Stimulated activated memory B cell treated with anti-CD40 and anti-IgM and Interleukin-4, amounts not matched to agents 10 μg/mL and 1 μg/mL and 100 μg/mL, for 72 hours (primary cell): ENCODE measurements around the gene CLCN7.
A peak's percentile ranks its signal among the peaks of the same experiment; 100 is the strongest.
"Not testable (repeated sequence)": the region's sequence is repeated elsewhere in the genome, so short reads cannot be mapped to it uniquely, and the experiment has no call there.

ENCODE experiments used
- ATAC-seq: fragments of 150-1000 bp; cut with Tn5 transposase; 2 replicates; pipeline ENCODE4 v1.10.0; 2021
- H3K27ac Mint-ChIP-seq: one replicate; pipeline ENCODE4 v1.8.0; 2022; ENCODE audit warnings: mild to moderate bottlenecking, mixed read lengths
- H3K27me3 Mint-ChIP-seq: one replicate; pipeline ENCODE4 v1.8.0; 2022; ENCODE audit warnings: mixed read lengths
- H3K36me3 Mint-ChIP-seq: one replicate; pipeline ENCODE4 v1.8.0; 2022; ENCODE audit warnings: mixed read lengths
- H3K4me1 Mint-ChIP-seq: one replicate; pipeline ENCODE4 v1.8.0; 2022; ENCODE audit warnings: mixed read lengths
- H3K4me3 Mint-ChIP-seq: one replicate; pipeline ENCODE4 v1.8.0; 2022; ENCODE audit warnings: mild to moderate bottlenecking, moderate library complexity, mixed read lengths
- H3K9me3 Mint-ChIP-seq: one replicate; pipeline ENCODE4 v1.8.0; 2022; ENCODE audit warnings: mixed read lengths

The CLCN7 gene

GRCh38 chr16:1450841-1451240, 24.0 kb downstream of the CLCN7 start:
- H3K27me3 Mint-ChIP-seq = no peaks in the 10 kb centered on the region
- H3K27ac Mint-ChIP-seq = no peak overlapping the region
- peaks cover 51% of the 10 kb centered on the region for H3K36me3 Mint-ChIP-seq
- no peaks in the 10 kb centered on the region for H3K9me3 Mint-ChIP-seq
- ATAC-seq = no peak
- no peak overlapping the region for H3K4me3 Mint-ChIP-seq
- peaks cover 5% of the 10 kb centered on the region for H3K4me1 Mint-ChIP-seq

GRCh38 chr16:1450218-1450617, 24.6 kb downstream of the CLCN7 start:
- Mint-ChIP-seq H3K36me3 (peaks cover 50% of the 10 kb centered on the region), H3K27me3 (no peaks in the 10 kb centered on the region), H3K4me3 (no peak overlapping the region), H3K4me1 (peaks cover 10% of the 10 kb centered on the region), H3K27ac (no peak overlapping the region), H3K9me3 (no peaks in the 10 kb centered on the region)
- no peak for ATAC-seq

GRCh38 chr16:1449201-1449788, 25.5 kb downstream of the CLCN7 start:
- peaks cover 19% of the 10 kb centered on the region for H3K4me1 Mint-ChIP-seq

GRCh38 chr16:1448536-1449116, 26.2 kb downstream of the CLCN7 start:
- peaks cover 21% of the 10 kb centered on the region for H3K4me1 Mint-ChIP-seq
- H3K9me3 Mint-ChIP-seq = no peaks in the 10 kb centered on the region
- H3K4me3 Mint-ChIP-seq = no peak overlapping the region
- ATAC-seq = no peak
- H3K27me3 Mint-ChIP-seq = no peaks in the 10 kb centered on the region
- peaks cover 38% of the 10 kb centered on the region for H3K36me3 Mint-ChIP-seq
- H3K27ac Mint-ChIP-seq = no peak overlapping the region

More at GRCh38 chr16:1449201-1449788, 25.5 kb downstream of the CLCN7 start:
- Mint-ChIP-seq H3K36me3 (peaks cover 44% of the 10 kb centered on the region), H3K27ac (no peak overlapping the region), H3K4me3 (no peak overlapping the region), H3K27me3 (no peaks in the 10 kb centered on the region), H3K9me3 (no peaks in the 10 kb centered on the region)
- no peak for ATAC-seq

GRCh38 chr16:1447965-1448364, 26.9 kb downstream of the CLCN7 start:
- Mint-ChIP-seq H3K36me3 (peaks cover 36% of the 10 kb centered on the region), H3K27me3 (no peaks in the 10 kb centered on the region), H3K4me1 (peaks cover 21% of the 10 kb centered on the region), H3K4me3 (no peak overlapping the region), H3K27ac (no peak overlapping the region), H3K9me3 (no peaks in the 10 kb centered on the region)
- ATAC-seq = no peak

GRCh38 chr16:1446296-1447080, 28.3 kb downstream of the CLCN7 start:
- Mint-ChIP-seq H3K4me1 (peaks cover 21% of the 10 kb centered on the region), H3K27ac (peak overlapping the region; percentile 94), H3K4me3 (no peak overlapping the region), H3K27me3 (no peaks in the 10 kb centered on the region), H3K36me3 (peaks cover 31% of the 10 kb centered on the region), H3K9me3 (no peaks in the 10 kb centered on the region)
- ATAC-seq = no peak

GRCh38 chr16:1445518-1446203, 29.2 kb downstream of the CLCN7 start:
- peak; percentile 55 for ATAC-seq
- no peaks in the 10 kb centered on the region for H3K9me3 Mint-ChIP-seq

GRCh38 chr16:1444730-1445517, 29.9 kb downstream of the CLCN7 start:
- ATAC-seq = peak; percentile 65
- Mint-ChIP-seq H3K36me3 (peaks cover 27% of the 10 kb centered on the region), H3K27ac (peak overlapping the region; percentile 94), H3K27me3 (no peaks in the 10 kb centered on the region), H3K9me3 (no peaks in the 10 kb centered on the region), H3K4me3 (peak overlapping the region; percentile 67), H3K4me1 (peaks cover 21% of the 10 kb centered on the region)

More at GRCh38 chr16:1445518-1446203, 29.2 kb downstream of the CLCN7 start:
- Mint-ChIP-seq H3K36me3 (peaks cover 27% of the 10 kb centered on the region), H3K27ac (peak overlapping the region; percentile 94), H3K27me3 (no peaks in the 10 kb centered on the region), H3K4me1 (peaks cover 21% of the 10 kb centered on the region), H3K4me3 (no peak overlapping the region)

- H3K27ac Mint-ChIP-seq = peak within 1 kb of the TSS; percentile 94
- peak within 1 kb of the TSS; percentile 67 for H3K4me3 Mint-ChIP-seq
- ATAC-seq = no peak
- H3K27me3 Mint-ChIP-seq = no peaks in the 10 kb centered on the region
- peaks cover 21% of the 10 kb centered on the region for H3K4me1 Mint-ChIP-seq
- peaks cover 21% of the 10 kb centered on the region for H3K36me3 Mint-ChIP-seq
- no peaks in the 10 kb centered on the region for H3K9me3 Mint-ChIP-seq
These were observed 30.7 kb downstream of the CLCN7 start, which contains the start of gene CCDC154 for GRCh38 chr16:1443980-1444729. CCDC154 (minus strand) TSS chr16:1444556; CDS start chr16:1444322, 234 bp downstream.

GRCh38 chr16:1443403-1443973, 31.3 kb downstream of the CLCN7 start:
- peaks cover 18% of the 10 kb centered on the region for H3K36me3 Mint-ChIP-seq
- H3K4me3 Mint-ChIP-seq = no peak overlapping the region
- no peak for ATAC-seq
- no peaks in the 10 kb centered on the region for H3K27me3 Mint-ChIP-seq
- no peaks in the 10 kb centered on the region for H3K9me3 Mint-ChIP-seq
- no peak overlapping the region for H3K27ac Mint-ChIP-seq
- H3K4me1 Mint-ChIP-seq = peaks cover 21% of the 10 kb centered on the region

GRCh38 chr16:1442697-1443096, 32.1 kb downstream of the CLCN7 start:
- Mint-ChIP-seq H3K9me3 (no peaks in the 10 kb centered on the region), H3K27ac (no peak overlapping the region), H3K4me3 (no peak overlapping the region), H3K36me3 (peaks cover 11% of the 10 kb centered on the region), H3K4me1 (peaks cover 21% of the 10 kb centered on the region), H3K27me3 (no peaks in the 10 kb centered on the region)
- no peak for ATAC-seq

GRCh38 chr16:1441391-1441829, 33.4 kb downstream of the CLCN7 start:
- Mint-ChIP-seq H3K4me1 (peaks cover 21% of the 10 kb centered on the region), H3K9me3 (no peaks in the 10 kb centered on the region), H3K36me3 (peaks cover 13% of the 10 kb centered on the region), H3K27ac (no peak overlapping the region), H3K27me3 (no peaks in the 10 kb centered on the region), H3K4me3 (no peak overlapping the region)
- ATAC-seq = no peak

GRCh38 chr16:1439699-1440074, 35.1 kb downstream of the CLCN7 start:
- H3K27me3 Mint-ChIP-seq, ATAC-seq, H3K4me1 Mint-ChIP-seq, H3K4me3 Mint-ChIP-seq, H3K27ac Mint-ChIP-seq, H3K9me3 Mint-ChIP-seq: not testable (repeated sequence)
- H3K36me3 Mint-ChIP-seq = peaks cover 16% of the 10 kb centered on the region
